ENCODE measurements around the gene PDPR.
"Not testable (repeated sequence)": the region's sequence is repeated elsewhere in the genome, so short reads cannot be mapped to it uniquely, and the experiment has no call there.

GRCh38 chr16:70088160-70088559 lies 26.0 kb upstream of the PDPR start:
- not testable (repeated sequence) for TF ChIP-seq CTCF (IDR thresholded peaks at IDR 0.05; ENCODE audit: low read depth, low read length, missing input control); JUND (IDR thresholded peaks at IDR 0.05); RXRA (IDR thresholded peaks at IDR 0.05); MAX (IDR thresholded peaks at IDR 0.05); GABPA (IDR thresholded peaks at IDR 0.05 in 1 of 2, conservative IDR thresholded peaks at IDR 0.05 in 1 of 2); ATF3 (IDR thresholded peaks at IDR 0.05); REST (IDR thresholded peaks at IDR 0.05); HNF4G (IDR thresholded peaks at IDR 0.05); RAD21 (IDR thresholded peaks at IDR 0.05); TAF1 (conservative IDR thresholded peaks at IDR 0.05); YY1 (IDR thresholded peaks at IDR 0.05); ZBTB33 (IDR thresholded peaks at IDR 0.05)

All from liver (tissue), 3 donors.